Forelimb muscle (tissue), 1 donor: Measurements from ENCODE around the gene UQCC3. TPM values are rescaled to one million over a fixed set of nuclear protein-coding genes. Genes with fewer than 3 reads are reported as not detected.
"Not testable (repeated sequence)": the region's sequence is repeated elsewhere in the genome, so short reads cannot be mapped to it uniquely, and the experiment has no call there.

ENCODE experiments used
- DNase-seq: peaks from one replicate; pipeline ENCODE4 v3.0.0-alpha.2; 2013; ENCODE audit warnings: low read depth
- polyA plus RNA-seq: library from polyadenylated mRNA; unstranded; fragments of 120-200 nt; gene quantifications from one replicate; pipeline ENCODE4 v1.2.1, GENCODE V29; 2013; ENCODE audit not compliant: insufficient read length

The UQCC3 gene
- polyA plus RNA-seq, 1 donor, result 5.5 TPM

- no peak for DNase-seq
These were observed 30.8 kb downstream of the UQCC3 start for GRCh38 chr11:62702246-62702645.

- DNase-seq, result not testable (repeated sequence)
These were observed 32.4 kb downstream of the UQCC3 start for GRCh38 chr11:62703921-62704320.

- DNase-seq, result no peak
These were observed 33.9 kb downstream of the UQCC3 start for GRCh38 chr11:62705413-62705812.

GRCh38 chr11:62705880-62706849, 34.7 kb downstream of the UQCC3 start:
- DNase-seq, result no peak

GRCh38 chr11:62706850-62707247, 35.4 kb downstream of the UQCC3 start:
- no peak for DNase-seq

GRCh38 chr11:62707277-62707861, 35.9 kb downstream of the UQCC3 start, which contains the start of the genes BSCL2 and GNG3:
Gene BSCL2, minus strand, starts transcription at chr11:62707424. Its CDS starts 229 bp downstream, at chr11:62707195.
Gene GNG3, plus strand, starts transcription at chr11:62707676. Its CDS starts 620 bp downstream, at chr11:62708296.
- no peak for DNase-seq

- DNase-seq, result no peak
These were observed 36.9 kb downstream of the UQCC3 start for GRCh38 chr11:62708392-62708791.

GRCh38 chr11:62708793-62709192, 37.3 kb downstream of the UQCC3 start:
- no peak for DNase-seq

- DNase-seq, result peak; percentile 98
These were observed 38.0 kb downstream of the UQCC3 start for GRCh38 chr11:62709247-62710000.

GRCh38 chr11:62710001-62710345, 38.5 kb downstream of the UQCC3 start:
- no peak for DNase-seq

- DNase-seq, result no peak
These were observed 40.9 kb downstream of the UQCC3 start for GRCh38 chr11:62712276-62712812.

GRCh38 chr11:62712861-62713260, 41.4 kb downstream of the UQCC3 start:
- DNase-seq, result no peak

- no peak for DNase-seq
These were observed 41.9 kb downstream of the UQCC3 start for GRCh38 chr11:62713343-62713742.

- DNase-seq, result no peak
These were observed 44.0 kb downstream of the UQCC3 start for GRCh38 chr11:62715150-62716130.

- no peak for DNase-seq
These were observed 44.7 kb downstream of the UQCC3 start for GRCh38 chr11:62716206-62716605.

GRCh38 chr11:62716816-62717215, 45.3 kb downstream of the UQCC3 start:
- no peak for DNase-seq

GRCh38 chr11:62719302-62719978, 48.0 kb downstream of the UQCC3 start:
- no peak for DNase-seq

GRCh38 chr11:62721994-62722393, 50.5 kb downstream of the UQCC3 start:
- no peak for DNase-seq
